HG02798 (cell line): ENCODE results near the gene APOBEC3H.
A peak's percentile ranks its signal among the peaks of the same experiment; 100 is the strongest.

Source experiments
- ATAC-seq: cut with Tn5 transposase; IDR thresholded peaks from one replicate; pipeline ENCODE4 v1.9.1; 2021; ENCODE audit warnings: mild to moderate bottlenecking; ENCODE audit not compliant: unreplicated experiment, poor library complexity

The APOBEC3H gene

DNA sequence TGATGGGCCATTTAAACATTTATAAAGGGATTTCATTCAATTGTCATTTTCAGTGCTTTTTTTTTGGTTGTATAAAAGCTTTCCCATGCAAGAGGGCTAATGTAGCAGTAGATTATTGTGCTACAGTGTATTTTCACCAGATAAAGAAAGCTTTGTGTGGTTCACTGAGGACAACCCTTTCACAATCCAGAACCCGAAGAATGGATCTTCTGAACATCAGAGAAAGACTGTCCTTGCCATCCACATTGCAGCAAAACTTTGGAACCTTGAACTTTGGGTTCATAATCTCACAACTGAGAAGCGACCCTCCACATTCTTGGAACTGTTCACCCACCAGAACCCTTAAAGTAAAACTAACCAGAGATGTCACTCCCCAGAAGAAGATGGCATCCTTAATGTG, 9.3 kb downstream of the APOBEC3H start:
- no peak for ATAC-seq

DNA sequence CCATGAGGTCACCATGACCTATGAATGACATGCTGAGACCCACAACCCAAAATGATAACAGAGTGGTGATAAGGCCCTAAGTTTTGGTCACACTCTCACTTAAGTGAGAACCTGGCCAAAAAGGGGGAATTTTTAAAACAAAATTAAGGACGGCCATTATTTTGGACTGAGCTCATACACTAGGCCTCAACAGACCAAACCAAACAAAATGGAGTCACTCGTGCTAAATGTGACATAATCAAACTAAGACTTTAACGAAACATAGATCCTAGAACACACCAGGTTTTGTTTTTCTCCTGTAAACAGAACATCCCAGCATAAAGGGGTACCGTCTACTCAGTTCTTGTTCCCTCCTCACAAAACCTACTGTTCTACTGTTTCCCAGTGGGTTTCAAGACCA, 11.4 kb downstream of the APOBEC3H start:
- no peak for ATAC-seq

DNA sequence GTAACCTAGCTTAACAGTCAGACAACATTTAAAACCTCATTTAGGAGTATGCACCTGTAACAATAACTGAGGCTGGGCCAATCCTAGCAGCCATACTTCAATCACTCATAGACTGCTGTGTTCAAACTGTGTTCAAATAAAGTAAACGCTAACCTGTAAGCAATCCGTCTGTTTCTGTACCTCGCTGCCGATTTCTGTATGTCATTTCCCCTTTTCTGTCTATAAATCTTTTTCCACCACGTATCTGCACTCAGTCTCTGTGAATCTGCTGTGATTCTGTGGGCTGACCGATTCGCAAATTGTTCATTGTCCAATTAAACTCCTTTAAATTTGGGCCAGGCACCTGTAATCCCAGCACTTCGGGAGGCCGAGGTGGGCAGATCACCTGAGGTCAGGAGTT, 12.3 kb downstream of the APOBEC3H start:
- no peak for ATAC-seq

DNA sequence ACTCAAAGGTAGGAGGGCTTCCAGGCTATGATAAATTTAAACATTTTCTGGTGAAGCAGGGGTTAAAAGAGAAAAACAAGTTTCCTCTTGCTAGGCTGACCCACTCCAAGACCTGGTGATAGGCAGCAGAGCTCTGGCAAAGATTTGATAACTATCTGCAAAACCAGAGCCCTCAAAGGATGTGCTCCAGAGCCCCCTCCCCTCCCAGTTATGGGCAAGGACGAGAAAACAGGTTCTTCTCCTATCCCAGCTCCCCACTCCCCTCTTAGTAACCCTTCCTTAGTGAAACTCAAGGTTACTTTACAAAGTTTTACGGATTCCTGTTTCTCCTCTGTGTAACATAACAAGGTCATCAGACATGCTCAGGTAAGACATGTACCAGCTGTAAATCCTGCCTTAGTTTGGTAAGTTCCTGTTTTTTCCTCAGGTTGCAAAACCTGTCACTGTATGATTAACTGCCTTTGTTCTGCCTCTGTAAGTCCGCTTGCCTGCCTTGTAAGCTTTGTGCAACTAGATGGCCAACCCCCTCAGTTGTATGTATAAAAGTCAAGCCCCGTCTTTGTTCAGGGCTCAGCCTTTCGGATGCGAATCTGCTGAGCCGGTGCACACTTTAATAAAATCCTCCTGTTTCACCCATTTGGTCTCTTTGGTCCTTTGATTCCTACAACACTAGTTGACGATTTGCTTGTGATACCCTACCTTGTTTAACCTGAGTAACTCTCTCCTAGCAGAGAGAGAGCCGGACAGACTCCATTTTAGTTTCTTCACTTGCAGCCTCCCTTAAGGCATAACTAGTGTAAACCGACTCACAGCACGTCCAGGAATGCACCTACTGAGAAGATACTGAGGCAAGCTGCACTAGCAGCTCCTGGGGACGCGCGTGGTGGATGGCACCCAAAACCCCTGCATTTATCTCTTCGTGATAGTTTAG, 13.9 kb downstream of the APOBEC3H start:
- no peak for ATAC-seq

DNA sequence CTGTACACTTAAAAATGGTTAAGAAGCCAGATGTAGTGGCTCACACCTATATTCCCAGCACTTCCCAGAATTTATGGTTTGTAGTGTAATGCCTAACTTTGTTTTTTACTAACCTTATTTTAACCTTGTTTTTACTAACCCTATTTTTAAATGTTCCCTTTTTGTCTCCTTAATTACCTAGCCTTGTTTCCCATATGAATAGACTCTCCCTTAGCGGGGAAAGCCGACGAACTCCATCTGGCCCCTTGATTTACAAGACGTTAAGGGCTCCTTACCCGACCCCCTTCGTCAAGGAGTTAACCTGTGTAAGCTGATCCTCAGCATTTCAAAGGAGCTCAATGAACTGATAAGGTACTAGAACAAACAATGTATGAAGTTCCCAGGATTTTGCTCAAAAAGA, 17.1 kb downstream of the APOBEC3H start:
- no peak for ATAC-seq

DNA sequence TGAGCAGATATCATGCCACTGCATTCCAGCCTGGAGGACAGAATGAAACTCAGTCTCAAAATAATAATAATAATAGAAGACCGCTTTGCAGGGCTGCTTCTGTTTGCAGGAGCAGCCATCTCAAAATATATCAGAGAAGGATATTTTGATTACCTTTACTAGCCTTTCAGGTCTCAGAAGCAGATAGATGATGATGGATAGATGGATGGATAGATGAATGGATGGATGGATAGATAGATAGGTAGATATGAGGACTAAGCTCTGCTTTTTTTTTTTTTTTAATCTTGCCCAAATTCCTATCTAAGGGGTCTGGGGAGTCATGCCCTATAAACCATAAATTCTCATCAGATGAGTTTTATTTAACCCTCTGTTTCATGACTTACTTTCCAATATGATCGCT, 18.5 kb downstream of the APOBEC3H start:
- no peak for ATAC-seq

DNA sequence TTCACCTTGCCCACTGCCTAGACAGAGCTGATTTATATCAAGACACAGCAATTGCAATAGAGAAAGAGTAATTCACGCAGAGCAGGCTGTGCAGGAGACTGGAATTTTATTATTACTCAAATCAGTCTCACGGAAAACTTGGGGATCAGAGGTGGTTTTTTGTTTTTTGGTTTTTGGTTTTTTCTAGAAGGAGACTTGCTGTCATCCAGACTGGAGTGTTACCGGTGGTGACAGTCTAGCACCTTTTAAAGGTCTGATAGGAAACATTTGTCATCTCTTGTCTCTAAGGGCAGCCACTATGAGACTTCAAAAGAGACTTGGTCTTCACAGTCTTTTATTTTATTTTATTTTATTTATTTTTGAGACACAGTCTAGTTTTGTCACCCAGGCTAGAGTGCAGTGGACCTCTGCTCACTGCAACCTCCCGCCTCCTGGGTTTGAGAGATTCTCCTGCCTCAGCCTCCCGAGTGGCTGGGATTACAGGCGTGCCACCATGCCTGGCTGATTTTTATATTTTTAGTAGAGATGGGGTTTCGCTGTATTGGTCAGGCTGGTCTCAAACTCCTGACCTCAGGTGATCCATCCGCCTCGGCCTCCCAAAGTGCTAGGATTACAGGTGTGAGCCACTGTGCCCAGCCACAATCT, 19.1 kb downstream of the APOBEC3H start:
- ATAC-seq: no peak

DNA sequence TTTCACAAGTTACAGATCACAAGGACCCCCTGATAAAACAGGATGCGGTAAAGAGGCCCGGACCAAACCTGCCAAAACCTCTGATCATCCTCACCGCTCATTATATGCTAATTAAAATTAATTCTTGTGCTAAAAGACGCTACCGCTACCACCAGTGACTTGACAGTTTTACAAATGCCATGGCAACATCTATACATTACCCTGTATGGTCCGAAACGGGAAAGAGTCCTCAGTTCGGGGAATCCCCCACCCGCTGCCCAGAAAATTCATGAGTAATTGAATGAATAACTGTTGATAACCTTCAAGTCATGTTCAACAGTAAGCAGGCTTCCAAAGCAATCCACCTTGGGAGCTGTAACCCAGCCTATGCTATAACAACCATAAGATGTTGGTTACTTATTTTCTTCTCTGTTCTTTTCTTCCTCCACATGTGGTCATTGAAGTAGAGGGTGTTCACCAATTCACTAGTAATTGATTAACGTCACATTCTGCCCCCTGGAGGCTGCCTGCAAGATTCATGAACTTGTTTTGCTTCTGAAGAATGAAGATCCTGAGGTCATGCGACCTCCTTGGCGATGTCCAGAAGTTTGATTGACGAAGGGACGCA, 20.6 kb downstream of the APOBEC3H start:
- ATAC-seq: peak; percentile 48

DNA sequence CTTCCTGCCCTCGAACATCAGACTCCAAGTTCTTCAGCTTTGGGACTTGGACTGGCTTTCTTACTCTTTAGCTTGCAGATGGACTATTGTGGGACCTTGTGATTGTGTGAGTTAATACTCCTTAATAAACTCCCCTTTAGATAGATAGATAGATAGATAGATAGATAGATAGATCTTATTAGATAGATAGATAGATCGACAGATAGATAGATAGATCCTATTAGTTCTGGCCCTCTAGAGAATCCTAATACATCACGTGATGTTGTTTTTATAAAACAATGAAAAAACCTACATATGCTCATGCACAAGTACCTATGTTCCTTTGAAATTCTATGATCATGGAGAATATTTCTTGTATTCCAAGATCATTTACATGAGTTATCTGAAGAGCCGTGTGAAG, 23.9 kb downstream of the APOBEC3H start:
- no peak for ATAC-seq

DNA sequence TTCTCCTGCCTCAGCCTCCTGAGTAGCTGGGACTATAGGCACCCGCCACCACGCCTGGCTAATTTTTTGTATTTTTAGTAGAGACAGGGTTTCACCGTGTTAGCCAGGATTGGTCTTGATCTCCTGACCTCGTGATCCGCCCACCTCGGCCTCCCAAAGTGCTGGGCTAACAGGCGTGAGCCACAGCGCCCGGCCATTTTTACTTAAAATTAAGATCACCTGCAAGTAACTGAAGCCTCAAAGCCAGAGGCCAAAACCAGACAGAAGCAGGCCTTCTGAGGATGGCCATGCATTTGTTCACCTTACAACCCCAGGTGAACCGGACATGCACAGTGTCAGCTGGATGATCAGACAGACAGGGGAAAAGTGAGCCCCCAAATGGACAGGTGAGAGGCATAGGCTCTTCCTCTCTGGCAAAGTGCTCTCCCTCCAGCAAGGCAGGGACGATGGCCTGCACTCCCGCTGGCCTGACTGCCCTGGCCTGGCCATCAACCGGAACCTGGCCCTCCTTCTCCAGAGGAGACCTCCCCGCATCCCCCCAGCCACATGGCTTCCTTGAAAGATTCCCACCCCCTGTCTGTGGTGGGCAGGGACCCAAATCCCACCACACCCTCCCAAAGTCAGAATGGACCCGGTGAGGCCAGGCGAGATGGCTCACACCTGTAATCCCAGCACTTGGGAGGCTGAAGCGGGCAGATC, 25.9 kb downstream of the APOBEC3H start:
- ATAC-seq: no peak

DNA sequence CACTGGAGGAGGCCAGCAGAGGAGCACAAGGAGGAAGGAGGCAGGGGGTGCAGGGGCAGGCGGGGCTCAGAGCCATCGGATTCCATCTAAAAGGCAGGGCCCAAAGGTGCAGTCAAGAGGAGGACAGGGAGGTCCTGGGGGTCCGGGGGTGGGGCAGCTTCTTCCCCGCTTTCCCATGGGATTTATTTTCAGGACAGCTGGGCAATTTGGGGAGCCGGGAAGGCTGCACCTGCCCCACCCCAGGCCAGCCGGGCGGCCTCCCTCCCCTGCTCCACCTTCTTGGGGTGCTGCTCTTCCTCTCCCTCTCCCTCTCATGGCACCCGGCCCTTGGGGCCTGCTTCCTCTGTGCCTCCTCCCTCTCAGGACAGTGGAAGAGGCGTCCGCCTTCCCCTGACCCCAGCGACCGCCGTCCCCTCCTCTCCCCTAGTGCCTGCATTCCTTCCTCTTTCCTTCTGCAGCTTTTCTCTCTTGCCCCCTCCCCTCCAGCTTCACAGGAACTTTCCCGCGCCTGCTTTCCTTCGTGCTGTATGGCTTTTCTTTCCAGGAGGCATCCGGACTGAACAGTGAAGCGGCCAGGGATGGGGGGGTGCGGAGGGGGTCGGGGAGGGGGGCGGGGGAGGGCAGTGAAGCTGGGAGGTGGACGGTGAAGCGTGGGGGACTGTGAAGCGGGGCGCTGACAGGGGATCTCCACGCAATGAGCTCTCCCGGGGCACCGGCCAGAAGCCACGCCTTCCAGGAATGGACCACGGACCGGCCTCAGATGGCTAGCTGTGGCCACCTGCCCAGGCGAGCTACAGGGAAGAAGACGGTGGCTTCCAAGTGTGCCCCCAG, 26.9 kb downstream of the APOBEC3H start:
- ATAC-seq: no peak

DNA sequence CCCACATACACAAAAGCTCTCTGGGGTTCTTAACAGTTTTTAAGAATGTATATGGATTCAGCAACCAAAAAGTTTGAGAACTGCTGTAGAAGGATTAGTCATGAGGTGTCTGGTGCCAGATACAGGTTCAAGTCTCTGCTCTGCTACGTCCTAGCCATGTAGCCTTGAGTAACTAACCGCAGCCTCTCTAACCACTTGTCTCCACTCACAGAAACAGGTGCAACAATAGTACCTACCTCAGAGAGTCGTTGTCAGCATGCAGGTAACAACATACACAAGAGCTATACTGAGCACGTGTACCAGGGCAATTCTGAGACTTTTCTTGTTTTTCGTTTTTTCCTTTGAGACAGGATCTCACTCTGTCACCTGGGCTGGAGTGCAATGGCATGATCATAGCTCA, 28.6 kb downstream of the APOBEC3H start:
- no peak for ATAC-seq

DNA sequence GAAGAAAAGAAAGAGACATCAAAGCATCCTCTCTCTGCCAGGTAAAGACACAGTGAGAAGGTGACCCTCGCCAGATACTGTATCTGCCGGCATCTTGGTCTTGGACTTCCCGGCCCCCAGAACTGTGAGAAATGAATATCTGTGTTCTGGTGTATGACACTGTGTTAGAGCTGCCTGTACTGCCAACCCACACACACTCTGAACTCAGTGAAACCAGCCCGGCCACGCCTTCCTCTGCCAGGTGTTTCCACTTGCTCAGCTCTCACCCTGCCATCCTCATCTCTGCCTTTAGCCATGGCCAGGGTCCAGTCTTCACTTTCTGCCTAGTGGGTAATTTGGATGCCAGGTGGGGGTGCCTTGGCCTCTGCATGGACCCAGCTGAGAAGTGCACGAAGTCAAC, 31.5 kb downstream of the APOBEC3H start:
- no peak for ATAC-seq

DNA sequence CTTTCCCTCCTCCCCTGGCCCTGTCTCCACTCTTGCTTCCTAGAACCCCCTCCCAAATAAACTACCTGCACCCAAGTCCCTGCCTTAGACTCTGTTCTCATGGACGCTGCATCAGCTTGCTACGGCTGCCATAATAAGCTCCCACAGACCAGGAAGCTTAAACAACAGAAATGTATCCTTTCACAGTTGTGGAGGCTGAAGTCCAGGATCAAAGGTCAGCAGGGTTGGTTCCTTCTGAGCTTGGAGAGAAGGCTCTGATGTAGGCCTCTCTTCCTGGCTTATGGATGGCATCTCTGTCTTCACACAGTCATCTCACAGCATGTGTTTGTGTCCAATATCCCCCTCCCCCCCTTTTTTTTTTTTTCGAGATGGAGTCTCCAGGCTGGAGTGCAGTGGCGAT, 32.0 kb downstream of the APOBEC3H start:
- no peak for ATAC-seq

DNA sequence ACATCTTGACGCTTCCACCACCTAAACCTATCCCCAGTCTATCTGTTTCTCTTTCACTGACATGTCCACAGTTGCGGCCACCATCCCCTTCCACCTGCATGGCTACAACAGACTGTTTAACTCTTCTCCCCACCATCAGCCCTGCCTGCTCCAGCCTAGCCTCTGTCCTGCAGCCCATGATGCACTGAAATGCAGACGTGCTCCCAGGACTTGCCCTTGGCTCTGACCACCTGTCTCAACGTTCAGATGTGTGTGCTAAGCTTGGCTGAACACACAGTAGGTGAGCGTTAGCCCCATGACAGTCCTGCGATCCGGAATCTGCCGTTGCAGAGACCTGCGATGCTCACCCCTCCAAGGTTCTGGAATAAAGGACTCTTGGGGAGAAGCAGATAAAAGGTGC, 32.7 kb downstream of the APOBEC3H start:
- ATAC-seq: no peak

DNA sequence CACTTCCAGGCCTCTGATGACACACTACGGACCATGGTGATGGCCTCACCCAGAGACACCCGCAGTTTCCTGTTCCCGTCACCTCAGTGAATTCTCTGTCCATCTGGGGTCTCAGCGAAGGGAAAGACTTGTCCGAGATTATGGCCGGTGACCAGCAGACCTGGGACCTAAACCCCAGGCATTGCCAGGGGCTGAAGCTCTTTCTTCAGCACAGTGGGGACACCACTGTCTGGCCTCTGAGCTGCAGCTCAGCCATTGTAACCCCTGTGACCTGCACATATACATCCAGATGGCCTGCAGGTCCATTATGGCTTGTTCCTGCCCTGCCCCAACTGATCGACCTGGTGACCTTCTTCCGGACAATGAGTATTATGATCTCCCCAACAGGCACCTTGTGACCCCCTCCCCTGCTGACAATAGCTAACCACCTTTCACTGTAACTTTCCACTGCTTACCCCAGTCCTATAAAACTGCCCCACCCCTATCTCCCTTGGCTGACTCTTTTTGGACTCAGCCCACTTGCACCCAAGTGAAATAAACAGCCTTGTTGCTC, 33.2 kb downstream of the APOBEC3H start:
- no peak for ATAC-seq

DNA sequence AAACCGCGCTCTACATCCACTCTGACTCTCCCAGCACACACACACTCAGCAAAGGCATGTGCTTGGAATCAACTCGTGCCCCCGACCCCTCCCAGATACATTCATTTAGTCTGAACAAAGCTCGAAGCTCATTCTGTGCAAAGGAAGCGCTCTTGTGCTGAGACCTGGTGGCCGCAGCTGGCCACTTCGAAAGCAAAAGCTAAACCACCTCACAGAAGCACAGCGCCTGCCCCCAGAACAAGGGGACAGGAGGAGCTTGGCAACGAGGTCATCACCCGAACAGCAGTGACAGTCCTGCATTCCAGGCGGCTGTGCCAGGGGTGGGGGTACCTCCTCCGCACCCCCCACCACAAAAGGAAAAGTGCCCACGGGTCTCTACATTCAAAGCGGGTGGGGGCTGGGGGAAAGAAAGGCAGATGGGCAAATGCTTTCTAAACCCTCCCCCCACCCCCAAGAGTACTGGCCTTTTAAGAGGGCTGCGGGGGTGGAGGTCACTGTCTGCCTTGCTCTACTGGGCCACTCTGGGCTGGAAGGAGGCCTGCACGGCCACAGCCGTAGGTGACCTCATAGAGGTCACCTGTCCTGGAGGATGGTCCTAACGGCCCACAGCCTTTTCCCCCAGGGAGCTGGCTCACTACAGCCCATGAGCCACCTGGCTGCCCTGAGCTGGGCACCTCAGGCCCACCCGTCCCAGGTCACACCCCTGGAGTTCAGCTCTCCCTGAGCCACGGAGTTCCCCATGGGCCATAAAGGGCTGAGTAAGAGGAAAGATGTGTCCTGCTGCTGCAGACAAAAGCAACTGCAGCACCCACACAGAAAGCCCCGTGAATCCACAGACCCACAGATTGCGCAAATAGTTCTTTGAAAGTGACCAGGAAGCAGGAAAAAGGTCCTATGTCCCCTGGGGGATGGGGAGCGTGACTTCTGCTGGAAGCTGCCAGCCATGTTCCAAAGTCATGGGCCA, 34.1 kb downstream of the APOBEC3H start:
- no peak for ATAC-seq

DNA sequence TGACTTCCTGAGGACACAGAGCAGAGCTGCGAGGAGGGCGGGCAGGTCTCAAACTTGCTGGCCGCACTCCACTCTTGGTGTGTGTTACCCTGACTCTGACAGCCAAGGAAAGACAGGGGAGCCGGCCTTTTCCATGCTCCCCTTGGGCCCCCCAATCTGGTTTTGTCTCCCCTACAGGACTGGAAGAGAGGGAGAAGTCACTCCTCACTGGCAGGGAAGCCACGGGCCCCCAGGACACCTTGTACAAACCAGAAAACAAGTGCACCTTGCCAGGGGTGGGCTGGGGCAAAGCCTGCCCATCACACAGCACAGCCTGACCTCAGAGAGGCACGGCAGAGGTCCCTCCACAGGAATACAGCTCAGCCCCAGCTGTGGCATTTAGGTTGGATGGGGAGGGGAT, 35.2 kb downstream of the APOBEC3H start:
- ATAC-seq: no peak
